GOT3 (cell line): Measurements from ENCODE around the gene RNF214.

ENCODE experiments used
- DNase-seq: peaks from one replicate; lab custom pipeline; 2025; ENCODE audit warnings: mixed read lengths; lab: John Stamatoyannopoulos, UW

RNF214 gene

DNA sequence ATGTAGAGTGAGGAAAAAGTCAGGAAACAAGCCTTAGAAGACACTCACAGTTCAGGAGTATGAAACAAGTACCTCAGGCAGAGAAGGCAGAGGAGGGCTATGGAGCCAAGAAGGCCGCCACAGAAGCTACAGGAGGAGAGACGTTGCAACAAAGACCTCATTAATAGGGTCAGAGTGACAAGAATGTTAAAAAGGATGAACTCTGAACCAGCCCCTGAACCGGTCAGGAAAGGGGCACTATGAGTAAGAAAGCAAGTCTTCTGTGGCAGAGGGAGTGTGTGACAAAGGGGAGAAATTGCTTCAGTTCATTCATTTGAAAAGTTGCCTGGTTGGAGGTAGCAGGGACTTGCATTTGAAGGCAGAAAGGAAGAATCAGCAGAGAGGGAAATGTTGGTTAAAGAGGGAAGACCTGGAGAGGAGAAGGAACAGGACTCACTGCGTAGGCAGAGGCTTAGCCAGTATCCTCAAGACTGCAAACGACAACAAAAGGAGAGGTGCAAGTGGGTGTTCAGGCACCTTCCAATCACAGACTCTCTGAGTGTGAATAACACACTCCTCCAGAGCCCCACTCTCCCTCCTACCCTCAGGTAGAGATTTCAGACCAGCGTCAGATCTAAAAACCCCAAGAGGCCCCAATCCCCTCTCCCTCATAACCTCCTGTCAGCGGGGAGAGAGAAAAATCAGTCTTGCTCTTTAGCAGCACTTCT lies 17.9 kb upstream of the RNF214 start:
- DNase-seq, result no peak

DNA sequence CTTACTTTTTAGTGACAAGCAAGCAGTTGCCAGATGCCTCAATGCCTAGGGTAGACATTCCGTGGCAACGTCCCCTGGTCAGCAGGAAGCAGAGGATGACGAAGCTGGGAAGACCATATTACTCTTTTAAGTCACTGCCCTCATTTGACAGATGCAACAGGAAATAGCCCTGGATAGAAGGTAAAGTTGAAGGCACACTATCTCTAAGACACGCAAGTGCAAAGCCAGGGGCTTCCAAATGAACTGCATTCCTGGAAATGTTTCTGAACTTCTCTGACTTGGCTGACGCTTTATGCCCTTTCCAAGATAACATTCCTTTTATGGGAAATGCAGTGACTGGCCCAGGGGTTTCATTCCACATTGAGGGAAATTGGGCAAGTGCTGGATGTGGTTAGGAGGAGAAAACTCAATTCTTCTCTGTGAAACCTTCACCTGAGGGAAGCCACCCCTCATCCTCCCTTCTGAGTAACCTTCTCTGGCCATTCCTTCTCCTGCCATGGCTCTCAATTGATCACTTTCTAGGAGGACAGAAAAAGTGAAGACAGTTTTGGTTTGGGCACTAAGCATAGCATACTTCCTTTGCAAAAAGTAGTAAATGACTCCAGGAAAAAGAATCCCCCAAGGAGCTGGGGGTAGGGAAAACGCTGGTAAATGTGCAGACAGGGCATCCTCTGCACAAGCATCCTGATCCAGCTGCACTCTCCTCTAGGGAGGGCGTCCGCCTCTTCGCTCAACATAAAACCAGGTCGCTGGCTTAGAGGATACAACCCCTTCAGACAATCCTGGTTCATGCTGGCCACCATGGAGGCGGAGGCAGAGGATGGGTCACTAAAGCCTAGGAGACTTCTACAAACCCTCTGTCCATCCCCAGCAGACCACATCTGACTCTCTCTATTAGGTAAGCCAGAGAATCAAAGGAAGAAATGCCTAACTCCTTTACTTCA lies 15.1 kb upstream of the RNF214 start:
- DNase-seq, result no peak

DNA sequence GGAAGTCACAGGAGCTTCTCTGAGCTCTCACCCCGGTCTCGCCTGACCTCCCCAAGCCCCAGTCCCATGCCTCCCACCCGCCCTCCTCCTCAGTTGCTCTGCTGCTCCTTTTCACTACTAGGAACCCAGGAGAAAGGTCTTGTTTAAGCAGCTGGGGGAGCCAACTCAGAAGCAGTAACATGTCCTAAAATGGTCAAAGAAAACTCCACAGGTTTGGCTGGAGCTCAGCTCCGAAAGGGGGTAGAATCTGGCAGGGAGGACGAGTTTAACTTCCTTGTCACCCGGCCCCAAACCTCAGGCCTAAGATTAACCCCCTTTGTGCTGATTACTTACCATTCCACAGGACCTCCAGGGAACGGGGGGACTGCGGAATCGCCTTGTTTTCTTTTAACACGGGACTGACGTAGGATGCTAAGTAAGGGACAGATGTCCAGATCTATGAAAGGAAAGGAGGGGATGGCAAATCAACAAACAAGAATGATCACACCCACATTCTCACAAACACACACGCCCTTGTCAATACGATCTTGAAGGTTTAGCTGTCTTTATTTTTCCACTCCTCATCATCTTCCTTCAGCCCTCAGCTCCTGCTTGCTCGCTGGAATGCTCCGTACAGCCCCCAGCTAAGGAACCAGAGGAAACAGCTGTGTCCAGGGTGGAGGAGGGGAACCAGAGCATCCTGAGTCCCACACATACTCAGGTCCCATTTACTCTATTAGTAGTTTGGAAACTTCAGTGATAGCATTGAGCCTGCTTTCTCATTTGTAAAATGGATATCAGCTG lies 14.1 kb upstream of the RNF214 start:
- DNase-seq, result no peak

DNA sequence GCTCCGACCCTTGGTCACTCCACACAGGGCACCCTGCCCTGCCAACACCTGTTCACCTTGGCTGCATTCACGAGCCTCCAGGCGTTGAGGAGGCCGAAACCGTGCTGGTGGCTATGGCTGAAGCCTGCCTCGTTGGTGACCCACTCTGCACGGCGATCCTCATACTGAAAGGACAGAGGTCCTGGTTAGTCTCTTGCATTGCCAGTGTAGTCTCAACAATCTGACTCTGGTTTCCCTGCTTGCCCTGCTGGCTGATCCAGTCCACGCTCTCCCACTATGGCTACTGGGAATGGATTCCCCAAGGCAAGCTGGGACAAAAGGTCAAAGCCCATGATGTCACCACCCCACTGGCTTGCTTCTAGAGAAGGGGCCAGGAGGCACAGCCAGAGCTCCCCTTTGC lies 13.5 kb upstream of the RNF214 start:
- DNase-seq, result no peak

DNA sequence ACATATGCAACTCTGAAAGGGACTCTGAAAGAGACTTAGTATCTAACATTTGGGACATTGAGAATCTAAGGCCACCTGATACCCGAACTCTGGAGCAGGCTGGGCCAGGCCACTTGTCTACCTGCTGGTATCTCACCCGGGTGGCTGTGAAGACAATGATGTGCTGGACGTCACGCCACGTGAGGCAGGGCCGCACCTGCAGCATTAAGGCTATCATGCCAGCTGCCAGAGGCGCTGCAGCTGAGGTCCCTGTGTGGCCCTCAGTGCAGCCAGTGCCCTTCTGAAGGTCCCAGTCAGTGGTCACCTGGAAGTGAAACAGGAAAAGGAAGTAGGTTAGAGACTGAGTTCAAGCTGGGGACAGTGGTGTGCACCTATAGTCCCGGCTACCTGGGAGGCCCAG lies 13.0 kb upstream of the RNF214 start:
- no peak for DNase-seq

DNA sequence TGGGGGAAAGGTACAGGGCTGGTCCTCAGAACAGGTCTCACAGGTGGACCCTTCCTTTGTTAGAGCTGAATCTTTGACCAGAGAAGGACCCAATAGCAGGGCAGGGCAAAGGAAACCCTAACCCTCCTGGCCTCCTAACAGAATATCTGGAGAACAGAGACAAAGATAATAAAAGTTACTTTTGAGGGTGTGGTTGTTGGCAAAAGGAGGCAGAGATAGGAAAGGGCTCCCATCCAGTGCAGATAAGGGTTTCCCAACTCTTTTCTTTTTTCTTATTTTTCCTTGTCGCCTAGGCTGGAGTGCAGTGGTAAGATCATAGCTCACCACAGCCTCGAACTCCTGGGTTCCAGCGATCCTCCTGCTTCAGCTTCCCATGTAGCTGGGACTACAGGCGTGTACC lies 12.5 kb upstream of the RNF214 start:
- no peak for DNase-seq

DNA sequence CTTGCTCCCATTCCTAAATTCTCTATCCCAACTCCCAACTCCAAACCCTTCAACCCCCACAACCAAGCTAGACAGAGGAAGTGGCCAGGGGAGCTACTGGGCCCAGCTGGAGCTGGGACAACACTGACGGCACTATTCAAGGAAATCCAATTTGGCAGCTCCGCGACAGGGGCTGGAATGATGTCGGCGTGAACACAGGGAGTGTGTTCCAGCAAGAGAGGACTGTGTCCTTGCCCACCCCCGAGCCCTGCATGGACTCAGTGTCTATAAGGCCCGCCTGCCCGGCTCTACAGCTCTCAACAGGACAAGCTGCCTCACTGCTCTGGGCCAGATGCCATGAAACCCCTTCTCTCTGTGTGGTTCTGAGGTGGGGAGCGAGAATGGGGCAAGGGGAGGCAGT lies 11.9 kb upstream of the RNF214 start:
- no peak for DNase-seq

DNA sequence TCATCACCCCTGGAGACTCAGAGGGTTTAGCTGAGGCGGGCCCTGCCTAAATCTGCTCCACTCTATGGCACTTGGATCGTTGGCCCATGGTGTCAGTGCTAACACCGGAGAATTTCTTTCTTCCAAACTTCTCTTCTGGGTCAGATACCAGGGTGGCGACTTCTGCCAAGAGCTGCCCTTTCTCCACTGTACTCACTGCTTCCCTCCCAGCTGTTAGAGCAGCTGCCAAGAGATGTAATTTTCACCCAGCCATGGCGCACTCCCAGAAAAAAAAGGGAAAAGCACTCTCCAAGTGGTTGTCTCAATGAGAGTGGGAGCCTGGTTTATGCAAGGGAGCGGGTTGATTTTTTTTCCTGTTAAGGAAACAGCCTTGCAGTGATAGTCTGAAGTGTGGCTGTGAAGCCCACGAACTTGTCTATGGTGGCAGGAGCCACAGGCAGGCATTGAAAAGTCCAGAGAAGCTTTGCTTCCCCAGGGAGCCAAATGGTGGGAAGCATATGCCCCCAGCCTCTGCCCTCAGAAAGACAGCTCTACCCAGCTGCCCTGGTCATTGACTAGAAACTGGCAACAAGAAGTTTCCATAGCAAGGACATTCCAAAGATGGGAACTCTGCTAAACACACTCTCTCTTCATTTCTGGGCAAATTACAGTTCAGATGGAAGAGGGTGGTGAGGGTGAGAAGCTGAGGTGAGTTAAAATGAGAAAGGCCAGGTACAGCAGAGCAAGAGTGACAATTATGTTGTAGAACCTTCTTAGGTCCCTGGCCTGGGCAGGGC lies 11.3 kb upstream of the RNF214 start:
- no peak for DNase-seq

DNA sequence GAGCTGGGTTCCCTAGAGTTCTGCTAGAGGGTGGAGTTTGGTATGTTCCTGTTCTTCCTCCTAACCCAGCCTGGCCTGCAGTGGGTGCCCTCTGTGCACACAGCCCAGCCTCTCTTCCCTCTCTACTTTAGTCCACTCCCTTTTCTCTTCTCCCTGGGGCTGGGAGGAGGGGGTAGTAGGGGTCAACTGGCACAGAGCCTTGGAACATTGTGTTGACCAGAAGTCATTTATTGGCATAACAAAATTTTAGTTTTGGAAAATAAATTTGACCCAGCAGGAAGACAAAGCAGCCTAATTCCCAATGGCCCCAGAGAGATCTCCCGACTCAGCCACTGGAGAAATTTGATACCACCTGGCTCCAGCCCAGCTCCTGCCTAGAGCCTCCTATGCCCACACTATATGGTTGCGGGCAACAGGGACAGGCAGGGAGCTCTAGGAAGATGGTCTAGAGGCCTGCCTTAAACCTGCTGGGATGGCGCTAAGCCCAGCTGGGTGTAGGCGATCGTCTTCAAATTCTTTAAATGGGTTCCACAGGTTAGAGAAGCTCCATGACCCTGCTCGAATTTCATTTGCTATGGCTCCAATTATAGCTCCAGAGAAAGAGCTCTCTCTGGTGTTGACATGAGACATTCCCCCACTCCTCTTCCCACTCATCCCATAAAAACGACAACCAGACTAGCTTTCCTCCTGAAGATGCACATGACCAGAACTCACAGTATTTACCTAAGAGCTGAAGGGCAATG lies 10.5 kb upstream of the RNF214 start:
- DNase-seq, result no peak

DNA sequence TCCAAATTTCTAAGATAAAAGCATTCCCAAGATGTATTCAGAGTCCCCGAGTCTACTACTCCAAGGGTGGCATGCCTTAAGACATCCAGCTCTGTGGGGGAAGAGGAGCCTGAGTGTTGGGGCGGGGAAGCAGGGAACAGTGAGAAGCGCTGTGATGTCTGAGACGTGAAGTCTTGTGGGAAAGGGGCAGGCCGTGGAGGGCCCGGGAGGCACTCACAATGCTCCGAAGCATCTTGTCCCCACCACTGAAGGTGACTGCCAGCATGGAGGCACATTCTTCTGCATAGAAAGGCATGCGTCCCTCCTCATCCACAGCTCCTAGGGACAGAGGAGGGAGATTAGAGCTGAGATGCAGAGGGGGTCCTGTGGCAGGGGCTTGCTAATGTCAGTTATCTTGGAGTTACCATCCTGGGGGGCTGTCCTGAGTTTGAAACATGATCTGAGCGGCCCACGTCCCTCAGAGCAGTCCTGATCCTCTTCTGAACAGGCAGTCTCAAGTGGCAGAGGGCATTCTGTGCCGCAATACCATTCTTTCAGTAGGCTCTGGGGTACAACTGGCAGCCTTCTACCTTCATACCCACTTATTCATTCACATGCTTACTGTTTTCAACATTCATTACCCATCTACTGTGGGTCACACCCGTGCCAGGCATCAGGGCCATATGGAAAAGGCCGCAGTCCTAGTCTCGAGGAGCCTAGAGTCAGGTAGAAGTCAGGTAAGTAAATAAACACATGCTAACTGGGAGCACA lies 9.3 kb upstream of the RNF214 start:
- DNase-seq, result no peak

DNA sequence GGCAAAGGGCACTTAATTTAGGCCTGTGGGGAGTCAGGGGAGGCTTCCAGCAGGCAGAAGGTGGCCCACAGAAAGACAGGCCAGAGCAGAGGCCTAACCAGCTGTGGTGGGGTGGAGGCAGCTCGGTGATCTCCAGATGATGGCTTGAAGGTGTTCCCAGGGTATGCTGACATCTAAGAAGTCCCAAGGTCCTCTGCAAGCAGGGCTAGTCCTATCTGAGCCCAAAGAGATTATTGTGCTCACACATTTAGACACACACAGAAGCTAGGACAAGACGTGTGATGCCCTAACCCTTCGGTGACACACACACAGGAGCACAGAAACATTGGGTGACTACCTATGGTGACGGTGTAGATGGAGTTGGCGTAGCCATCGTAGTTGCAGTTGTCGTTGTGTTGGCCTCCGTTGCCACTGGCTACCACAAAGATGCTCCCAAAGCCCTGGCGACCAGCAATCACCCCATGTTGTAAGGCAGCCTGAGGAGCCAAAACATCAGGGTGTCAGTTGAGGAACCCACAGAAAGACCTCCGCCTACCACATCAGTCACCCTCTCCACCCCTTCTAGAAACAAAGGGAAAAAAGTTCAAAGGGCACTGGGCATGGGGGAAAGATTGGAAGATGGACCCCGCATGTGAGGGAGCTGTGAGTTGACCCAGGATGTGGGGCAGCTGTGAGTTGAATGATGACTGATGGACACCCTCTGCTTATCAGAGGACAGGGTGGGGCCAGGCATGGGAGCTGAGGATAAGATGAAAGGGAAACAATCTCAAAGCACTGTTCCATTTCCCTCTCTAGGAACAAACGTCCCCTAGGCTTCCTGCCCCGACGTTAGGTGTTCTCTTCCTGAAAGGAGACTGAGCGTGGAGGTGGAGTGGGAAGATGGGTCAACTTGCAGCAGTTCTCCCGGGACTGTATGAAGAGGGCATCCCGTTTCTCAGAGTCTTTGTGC lies 8.5 kb upstream of the RNF214 start:
- DNase-seq, result no peak

DNA sequence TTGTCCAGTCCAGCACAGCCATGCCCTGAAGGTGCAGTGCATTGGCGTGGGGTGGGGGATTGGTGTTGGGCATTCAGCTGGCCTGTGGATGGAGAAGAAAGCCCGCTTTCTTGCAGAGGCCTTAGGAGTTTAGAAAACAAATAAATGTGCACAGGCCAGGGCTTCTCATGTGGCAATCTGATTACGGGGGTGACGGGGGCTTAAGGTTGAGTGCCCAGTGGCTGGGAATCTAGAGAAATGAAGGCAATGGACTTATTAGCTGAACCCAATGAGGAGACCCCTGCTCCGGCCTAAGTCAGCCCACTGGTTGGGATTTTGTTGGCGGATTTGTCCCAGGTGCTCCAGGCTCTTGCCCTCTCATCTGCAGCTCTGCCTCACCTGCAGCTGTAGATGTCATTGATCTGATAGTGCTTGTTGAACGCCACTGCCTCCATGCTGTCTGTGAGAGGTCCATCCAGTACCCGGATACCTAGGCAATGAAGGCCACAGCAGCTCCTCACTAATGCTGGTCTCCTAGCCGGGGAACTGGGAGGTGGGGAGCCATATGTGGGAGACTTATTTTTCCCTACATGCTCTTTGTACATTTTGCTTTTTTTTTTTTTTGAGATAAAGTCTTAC lies 6.8 kb upstream of the RNF214 start:
- DNase-seq, result no peak

DNA sequence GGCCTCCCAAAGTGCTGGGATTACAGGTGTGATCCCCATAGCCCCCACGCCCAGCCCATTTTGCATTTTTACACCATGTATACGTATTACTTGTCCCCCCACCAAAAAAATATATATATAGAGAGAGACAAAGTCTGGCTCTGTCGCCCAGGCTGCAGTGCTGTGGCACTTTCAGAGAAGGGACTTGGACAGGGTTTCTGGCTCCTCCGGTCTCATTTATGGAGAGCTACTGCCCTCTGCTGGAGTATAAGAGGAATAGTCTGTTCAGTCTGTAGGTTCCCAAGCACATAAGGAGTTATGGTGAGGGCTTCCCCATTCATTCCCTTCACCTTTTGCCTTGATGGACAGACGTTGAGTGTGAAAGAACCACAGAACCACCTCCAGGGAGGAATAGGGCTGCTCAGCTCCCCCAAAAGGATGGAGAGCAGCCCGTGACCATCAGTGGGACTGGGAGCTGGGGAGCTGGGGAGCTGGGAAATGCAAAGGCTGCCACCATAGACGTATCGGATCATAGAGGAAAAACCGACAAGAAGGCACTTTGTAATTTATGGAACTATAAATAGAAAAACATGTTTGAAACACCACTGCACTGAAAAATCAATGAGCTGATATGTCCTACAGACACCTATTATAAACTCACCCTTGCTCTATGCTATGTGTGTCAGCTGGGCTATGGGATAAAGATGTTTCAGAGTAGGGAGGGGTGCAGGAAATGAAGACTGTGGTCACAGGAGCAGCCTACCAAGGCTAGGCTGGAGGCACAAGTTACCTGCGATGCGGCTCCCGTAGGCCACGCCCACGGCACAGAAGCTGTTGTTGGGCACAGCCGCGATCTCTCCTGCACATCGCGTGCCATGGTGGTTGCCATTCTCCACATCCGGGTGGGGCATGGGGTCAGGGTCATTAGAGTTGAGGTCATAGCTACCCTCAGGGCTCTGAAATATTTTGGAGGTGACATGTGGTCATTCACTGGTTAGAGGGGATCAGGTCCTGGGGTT lies 5.8 kb upstream of the RNF214 start:
- no peak for DNase-seq

DNA sequence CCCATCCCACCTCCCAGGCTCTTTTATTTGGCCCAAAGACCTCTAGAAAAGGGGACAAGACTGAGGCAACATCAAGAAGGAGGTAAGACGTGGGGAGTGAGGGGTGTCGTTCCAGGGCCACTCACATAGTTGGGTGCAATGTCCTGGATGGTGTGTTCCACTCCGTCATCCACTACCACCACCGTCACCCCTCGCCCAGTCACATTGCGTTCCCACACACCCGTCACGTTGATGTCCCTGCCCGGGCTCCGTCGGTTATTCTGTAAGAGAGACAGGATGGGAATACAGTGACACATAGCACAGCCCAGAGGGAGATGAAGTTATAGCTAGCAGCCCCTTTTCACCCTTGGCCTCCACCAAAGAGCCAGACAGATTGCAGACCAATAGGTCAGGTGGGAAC lies 4.4 kb upstream of the RNF214 start:
- no peak for DNase-seq

DNA sequence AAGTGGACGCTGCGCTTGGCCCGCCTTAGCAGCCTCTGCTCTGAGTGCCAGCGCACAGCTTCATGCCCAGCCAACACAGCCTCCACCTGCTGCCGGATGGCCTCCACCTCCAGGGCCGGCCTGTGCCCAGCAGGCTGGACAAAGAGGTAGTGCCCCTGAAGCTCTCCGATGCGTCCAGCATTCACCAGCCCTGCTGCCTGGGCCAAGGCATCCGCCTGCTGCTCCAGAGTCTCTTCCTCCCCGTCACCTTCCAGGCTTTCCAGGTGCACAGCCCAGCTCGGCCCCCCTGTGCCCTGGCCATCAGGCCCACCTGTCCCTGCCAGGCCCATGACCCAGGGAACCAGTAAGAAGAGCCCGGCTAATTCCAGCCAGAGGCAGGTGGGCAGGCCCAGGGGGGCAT lies 3.1 kb upstream of the RNF214 start:
- DNase-seq, result no peak

DNA sequence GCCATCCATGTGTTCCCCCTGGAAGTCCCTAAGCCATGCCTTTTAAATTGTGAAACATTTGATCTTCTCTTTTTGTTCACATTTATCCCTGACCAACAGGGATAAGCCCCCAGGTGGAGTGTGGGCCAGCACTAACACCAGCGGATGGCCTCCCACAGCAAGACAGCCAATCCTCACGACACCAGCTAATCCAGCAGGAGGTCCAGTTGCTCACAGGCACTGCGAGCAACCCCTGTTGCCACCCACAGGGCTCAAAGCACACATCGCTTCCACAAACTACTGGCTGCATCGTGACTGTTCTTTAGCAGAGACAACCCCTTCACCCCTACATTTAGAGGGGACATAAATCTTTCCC lies 2.6 kb upstream of the RNF214 start:
- no peak for DNase-seq

DNA sequence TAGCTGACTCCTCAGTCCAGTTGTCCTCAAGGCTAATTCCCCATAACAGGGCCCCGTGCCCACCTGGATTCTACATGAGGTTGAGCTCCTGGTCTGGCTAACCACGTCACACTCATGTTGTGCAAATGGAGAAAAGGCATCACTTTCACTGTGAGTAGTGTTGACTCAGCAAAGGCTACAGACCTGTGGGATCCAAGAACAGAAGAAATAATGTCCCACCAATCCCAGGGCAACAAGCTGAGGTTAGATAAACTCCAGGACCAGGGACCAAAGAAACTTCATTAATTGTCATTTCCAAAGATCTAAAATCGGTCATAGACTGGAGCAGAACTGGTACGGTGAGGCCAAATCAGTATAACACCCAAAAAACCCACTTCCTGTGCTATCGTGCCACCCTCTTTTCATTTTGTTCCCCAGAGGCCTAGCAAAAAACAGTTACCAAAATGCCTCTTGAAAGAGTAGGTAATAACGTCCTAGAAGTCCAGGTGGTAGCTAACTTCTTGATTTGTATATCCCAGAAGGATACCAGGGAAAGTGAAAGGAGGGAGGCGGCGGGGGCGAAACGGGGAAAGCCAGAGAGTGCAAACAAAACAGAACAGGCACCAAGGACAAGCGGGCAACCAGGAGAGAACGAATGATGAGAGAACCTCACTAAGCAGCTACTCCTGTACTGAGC lies 2.0 kb upstream of the RNF214 start:
- DNase-seq, result no peak
